PC-3 (cell line): ENCODE data around the gene IER3. TPM values are rescaled to one million over a fixed set of nuclear protein-coding genes. Genes with fewer than 3 reads are reported as not detected.

Source experiments
- ATAC-seq: fragments of 200-7000 bp; cut with Tn5 transposase; 2 replicates; pipeline ENCODE4 v1.9.1; 2020; ENCODE audit warnings: mild to moderate bottlenecking, moderate library complexity
- BruUV-seq: library from RNA; stranded (reverse); fragments of 400-500 nt; replicated peaks from 2 replicates; lab custom pipeline; 2021; lab: Mats Ljungman, UMichigan
- CTCF ChIA-PET: fragments of 300-600 bp; sonication (Branson Sonifier 250); formaldehyde crosslinking; loops from one replicate; lab custom pipeline; 2022; ENCODE audit warnings: antibody characterized with exemption; lab: Charles Lee
- POLR2A ChIA-PET: fragments of 300-600 bp; sonication (Branson Sonifier 250); formaldehyde crosslinking; loops from one replicate; lab custom pipeline; 2022; ENCODE audit warnings: antibody characterized with exemption; ENCODE audit not compliant: unreplicated experiment; lab: Charles Lee
- DNase-seq: peaks from one replicate; pipeline ENCODE4 v3.0.0-alpha.2; 2015
- H2AFZ ChIP-seq: fragments of 300-600 bp; sonication (generic); 2 replicates; pipeline ENCODE4 v1.6.0; 2016; ENCODE audit warnings: antibody characterized with exemption, low read length
- H3F3A ChIP-seq: fragments of 300-600 bp; sonication (generic); one replicate; pipeline ENCODE4 v1.6.0; 2017; ENCODE audit warnings: antibody characterized with exemption, low read length, control low read depth, mild to moderate bottlenecking; ENCODE audit not compliant: unreplicated experiment
- H3K27ac ChIP-seq: fragments of 300-600 bp; sonication (generic); 2 replicates; pipeline ENCODE4 v1.5.1; 2016; ENCODE audit warnings: mild to moderate bottlenecking, low read length
- H3K27me3 ChIP-seq: fragments of 300-600 bp; sonication (generic); 2 replicates; pipeline ENCODE4 v1.6.1; 2016; ENCODE audit warnings: low read length, mixed read lengths
- H3K36me3 ChIP-seq: fragments of 300-600 bp; sonication (generic); 2 replicates; pipeline ENCODE4 v1.6.1; 2016; ENCODE audit warnings: low read depth, mixed run types, low read length, mixed read lengths
- H3K4me1 ChIP-seq: fragments of 300-600 bp; sonication (generic); 2 replicates; pipeline ENCODE4 v1.5.1; 2016; ENCODE audit warnings: low read length; ENCODE audit not compliant: insufficient read depth
- H3K4me2 ChIP-seq: fragments of 300-600 bp; sonication (generic); 2 replicates; pipeline ENCODE4 v1.6.0; 2016; ENCODE audit warnings: low read length
- H3K4me3 ChIP-seq: fragments of 300-600 bp; sonication (generic); 2 replicates; pipeline ENCODE4 v1.5.1; 2016; ENCODE audit warnings: mild to moderate bottlenecking, low read length, mixed read lengths
- H3K79me2 ChIP-seq: fragments of 300-600 bp; sonication (generic); 2 replicates; pipeline ENCODE4 v1.6.1; 2017; ENCODE audit warnings: low read length, mixed read lengths
- H3K9ac ChIP-seq: fragments of 300-600 bp; sonication (generic); 2 replicates; pipeline ENCODE4 v1.6.0; 2016; ENCODE audit warnings: mild to moderate bottlenecking, low read length
- H3K9me2 ChIP-seq: fragments of 300-600 bp; sonication (generic); replicated peaks from 2 replicates; pipeline ENCODE4 v1.6.1; 2016; ENCODE audit warnings: mixed run types, low read length, mixed read lengths
- H3K9me3 ChIP-seq: fragments of 300-600 bp; sonication (generic); 2 replicates; pipeline ENCODE4 v1.6.1; 2016; ENCODE audit warnings: low read length, mixed read lengths
- H4K20me1 ChIP-seq: fragments of 300-600 bp; sonication (generic); 2 replicates; pipeline ENCODE4 v1.6.1; 2016; ENCODE audit warnings: low read length, mixed read lengths
- CTCF ChIP-seq: fragments of 300-600 bp; sonication (generic); conservative IDR thresholded peaks from 2 replicates; pipeline ENCODE4 v1.5.1; 2017; ENCODE audit warnings: antibody characterized with exemption, low read depth, mild to moderate bottlenecking, low read length
- EZH2 ChIP-seq: fragments of 300-600 bp; sonication (generic); IDR thresholded peaks from one replicate; pipeline ENCODE4 v1.6.1; 2017; ENCODE audit warnings: antibody characterized with exemption, mild to moderate bottlenecking, low read length; ENCODE audit not compliant: unreplicated experiment
- EZH2phosphoT487 ChIP-seq: fragments of 300-600 bp; sonication (generic); IDR thresholded peaks from 2 replicates; pipeline ENCODE4 v1.6.1; 2018; ENCODE audit warnings: mild to moderate bottlenecking, antibody characterized with exemption, low read length, borderline replicate concordance
- intact Hi-C: fragments of 100-400 bp; cut with micrococcal nuclease; formaldehyde crosslinking; loops from 2 replicates; pipeline ENCODE4 v1.9.0; 2023
- total RNA-seq: library from RNA; depleted of rRNA; stranded (reverse); fragments of >200 nt; gene quantifications from 2 replicates; pipeline ENCODE4 v1.2.3, GENCODE V29; 2014

IER3 gene
- total RNA-seq, 1 experiment from 2014 or later: 1,173 TPM

GRCh38 chr6:30769088-30769852 is 24.9 kb upstream of the IER3 start:
- Histone ChIP-seq H3F3A (peaks cover 14% of the 10 kb centered on the region), H3K36me3 (no peaks in the 10 kb centered on the region), H2AFZ (no peak overlapping the region), H3K4me2 (peak overlapping the region; percentile 74), H3K4me1 (peaks cover 36% of the 10 kb centered on the region), H3K4me3 (peak overlapping the region; percentile 39), H3K27me3 (no peaks in the 10 kb centered on the region), H3K27ac (peak overlapping the region; percentile 98), H3K79me2 (no peaks in the 10 kb centered on the region), H3K9me2 (no peaks in the 10 kb centered on the region), H3K9ac (peak overlapping the region; percentile 90), H4K20me1 (no peaks in the 10 kb centered on the region), H3K9me3 (no peaks in the 10 kb centered on the region)
- TF ChIP-seq EZH2 (no peak), EZH2phosphoT487 (no peak), CTCF (no peak)
- ATAC-seq (peak; percentile 90), DNase-seq (peak; percentile 96)
- ChIA-PET POLR2A (interaction anchor here (0.5 to 2.7 kb wide), 11 partner anchors 13 to 502 kb away, joined by 3 to 32 read pairs (median 4); partner anchors contain the start of genes DDR1 and IER3), CTCF (interaction anchor here (0.5 to 1.8 kb wide), 3 partner anchors 12 to 53 kb away, joined by 3 to 5 read pairs (median 5); no protein-coding TSS in a partner anchor)
- TSS peak; percentile 94 for BruUV-seq
- intact Hi-C loops: loop anchor here (1.0 to 2.0 kb wide), 3 partner anchors 13 to 20 kb away; no protein-coding TSS in a partner anchor

GRCh38 chr6:30768634-30769087 is 24.3 kb upstream of the IER3 start:
- intact Hi-C loops: loop anchor here (1.0 to 2.0 kb wide), 3 partner anchors 14 to 20 kb away; no protein-coding TSS in a partner anchor
- POLR2A ChIA-PET: interaction anchor here (0.6 to 2.7 kb wide), 7 partner anchors 13 to 311 kb away, joined by 3 to 32 read pairs (median 5); partner anchors contain the start of gene IER3
- no peak for ATAC-seq

More at GRCh38 chr6:30768634-30769087, 24.3 kb upstream of the IER3 start:
- Histone ChIP-seq H3K4me1 (peaks cover 36% of the 10 kb centered on the region), H3K36me3 (no peaks in the 10 kb centered on the region), H3K9me3 (no peaks in the 10 kb centered on the region), H3K9me2 (no peaks in the 10 kb centered on the region), H3F3A (peaks cover 14% of the 10 kb centered on the region), H2AFZ (no peak overlapping the region), H3K79me2 (no peaks in the 10 kb centered on the region), H3K9ac (peak overlapping the region; percentile 90), H4K20me1 (no peaks in the 10 kb centered on the region), H3K27ac (peak overlapping the region; percentile 98), H3K4me2 (peak overlapping the region; percentile 74), H3K27me3 (no peaks in the 10 kb centered on the region), H3K4me3 (peak overlapping the region; percentile 39; the same call in 1 of the 2 replicates)
- no TSS peak for BruUV-seq
- DNase-seq: no peak
- CTCF ChIA-PET: interaction anchor here (1.2 to 1.8 kb wide), 2 partner anchors 51 to 54 kb away, joined by 5 read pairs; no protein-coding TSS in a partner anchor
- no peak for TF ChIP-seq EZH2phosphoT487
- no peak for TF ChIP-seq CTCF
- TF ChIP-seq EZH2: no peak
